Psoas muscle (tissue), 8 donors: ENCODE results near the gene DCTN2. TPM values are rescaled to one million over a fixed set of nuclear protein-coding genes. Genes with fewer than 3 reads are reported as not detected.

Experiments
- ATAC-seq, 4 donors: fragments of 200-7000 bp; cut with Tn5 transposase; one replicate each; pipeline ENCODE4 v1.9.1; 2020; ENCODE audit warnings: moderate library complexity in 3 of 4, mild to moderate bottlenecking in 2 of 4
- DNase-seq, 2 donors: peaks; one replicate each; pipeline ENCODE4 v3.0.0-alpha.2; 2020
- H3K27ac ChIP-seq: fragments of 200-600 bp; one replicate; pipeline ENCODE4 v1.8.0; 2022
- H3K27me3 ChIP-seq, 3 donors: fragments of 200-600 bp in 1 of 3; one replicate each; pipeline versions ENCODE4 v1.6.1 to v1.8.0; 2013 to 2022; ENCODE audit warnings: low read length in 2 of 3, mild to moderate bottlenecking in 2 of 3, moderate library complexity in 1 of 3; ENCODE audit not compliant: insufficient read depth in 3 of 3
- H3K36me3 ChIP-seq, 2 donors: fragments of 200-600 bp in 1 of 2; one replicate each; pipeline versions ENCODE4 v1.6.1 to v1.8.0; 2013 to 2022; ENCODE audit warnings: low read depth in 1 of 2, mild to moderate bottlenecking in 1 of 2, moderate library complexity in 1 of 2; ENCODE audit not compliant: insufficient read depth in 1 of 2
- H3K4me1 ChIP-seq: fragments of 200-600 bp; one replicate; pipeline ENCODE4 v1.8.0; 2022
- H3K4me3 ChIP-seq: fragments of 200-600 bp; one replicate; pipeline ENCODE4 v1.8.0; 2022; ENCODE audit warnings: mild to moderate bottlenecking
- H3K9me3 ChIP-seq: fragments of 200-600 bp; one replicate; pipeline ENCODE4 v1.8.0; 2022
- CTCF ChIP-seq: fragments of 200-600 bp; IDR thresholded peaks from one replicate; pipeline ENCODE4 v1.8.0; 2022; ENCODE audit warnings: antibody characterized with exemption
- WGBS, 3 donors: extraction: QIAGEN DNeasy Blood & Tissue Kit; methylation state at CpG; one replicate each; pipeline versions ENCODE4 v1.1.6 to v1.1.7; 2013; 5-methylcytosine and 5-hydroxymethylcytosine counted together
- intact Hi-C, 2 donors: fragments of 100-400 bp; cut with DNase I; formaldehyde crosslinking; loops; one replicate each; pipeline versions ENCODE4 v1.11.0 to v1.14.2; 2022
- polyA plus RNA-seq, 3 donors: library from polyadenylated mRNA; stranded (reverse); fragments of 200-250 nt; gene quantifications; one replicate each; pipeline ENCODE4 v1.2.3, GENCODE V29; 2013
- total RNA-seq, 4 donors: library from RNA; stranded (reverse); fragmentation: NEBNext Ultra II Directional in 2 of 4; extraction: Animal tissue kit (Norgen Biotek cat#: 25700) in 2 of 4; gene quantifications; one replicate each; pipeline versions ENCODE4 v1.2.1 to v1.2.4, GENCODE V29; 2021 to 2023
- donor health status: healthy with polysubstance abuse.
- donor health status: DM: no; HTN: no; CAD: no; lungs with moderate emphysema.
- donor health status: Bipolar disorder and iron deficiency.
- donor health status: healthy.
- donor health status: DM: yes; HTN: yes; CAD: no.
- donor health status: DM: no; HTN: no; CAD: no.
- donor health status: DM: no; HTN: no; CAD: no.
- donor health status: DM: yes; HTN: yes; CAD: no.

Gene DCTN2
- total and polyA plus RNA-seq, 7 donors = 91.0 to 165 (median 108) TPM

GRCh38 chr12:57539134-57539768 lies 7.7 kb downstream of the DCTN2 start:
- Histone ChIP-seq H3K27ac (no peak overlapping the region), H3K9me3 (no peaks in the 10 kb centered on the region), H3K36me3 (peaks cover 13 to 87% of the 10 kb centered on the region in 2 donors), H3K4me3 (no peak overlapping the region), H3K4me1 (no peaks in the 10 kb centered on the region), H3K27me3 (no peaks in the 10 kb centered on the region)
- ATAC-seq (no peak), DNase-seq (no peak)
- intact Hi-C loops = no loop called here
- no peak for TF ChIP-seq CTCF
- 84 to 90% (median 90%) methylated on average over 5 of the region's 5 CpGs for WGBS, 3 donors

GRCh38 chr12:57536597-57536942 lies 10.4 kb downstream of the DCTN2 start:
- no peaks in the 10 kb centered on the region for H3K9me3 ChIP-seq
- TF ChIP-seq CTCF = no peak
- 97 to 100% (median 100%) methylated on average over 1 of the region's 1 CpG for WGBS, 3 donors
- H3K4me3 ChIP-seq = no peak overlapping the region
- H3K36me3 ChIP-seq = peaks cover 32 to 94% of the 10 kb centered on the region in 2 donors
- intact Hi-C loops = no loop called here
- H3K4me1 ChIP-seq = no peaks in the 10 kb centered on the region
- DNase-seq = no peak
- H3K27me3 ChIP-seq = no peaks in the 10 kb centered on the region
- H3K27ac ChIP-seq = no peak overlapping the region
- no peak for ATAC-seq

- ATAC-seq = no peak
- no peaks in the 10 kb centered on the region for H3K9me3 ChIP-seq
These were observed 11.0 kb downstream of the DCTN2 start for GRCh38 chr12:57535764-57536596.

GRCh38 chr12:57534991-57535543 lies 11.9 kb downstream of the DCTN2 start:
- H3K36me3 ChIP-seq = peaks cover 34 to 94% of the 10 kb centered on the region in 2 donors
- 89 to 95% (median 91%) methylated on average over 3 of the region's 3 CpGs for WGBS, 3 donors
- TF ChIP-seq CTCF = no peak
- no peaks in the 10 kb centered on the region for H3K4me1 ChIP-seq
- no peak overlapping the region for H3K4me3 ChIP-seq
- intact Hi-C loops = no loop called here
- no peaks in the 10 kb centered on the region for H3K27me3 ChIP-seq
- no peak overlapping the region for H3K27ac ChIP-seq
- no peaks in the 10 kb centered on the region for H3K9me3 ChIP-seq
- ATAC-seq (no peak), DNase-seq (no peak)

More at GRCh38 chr12:57535764-57536596, 11.0 kb downstream of the DCTN2 start:
- no peak for DNase-seq
- WGBS, 3 donors = 73 to 85% (median 74%) methylated on average over 6 of the region's 6 CpGs
- H3K4me1 ChIP-seq = no peaks in the 10 kb centered on the region
- peaks cover 32 to 94% of the 10 kb centered on the region in 2 donors for H3K36me3 ChIP-seq
- H3K27me3 ChIP-seq = no peaks in the 10 kb centered on the region
- TF ChIP-seq CTCF = no peak
- no peak overlapping the region for H3K4me3 ChIP-seq
- intact Hi-C loops = no loop called here
- H3K27ac ChIP-seq = no peak overlapping the region
